ENCODE results near the gene UAP1.

UAP1 gene

GRCh38 chr1:162631546-162632191, 70.1 kb downstream of the UAP1 start:
- DNase-seq (ENCODE audit: low read depth in 1 of 2, low spot score in 1 of 2), result no peak
- in situ Hi-C loops (cut with HindIII; ENCODE audit: low pct_unique_long_range_greater_than_20kb, low sequenced_read_pairs), result no loop called here
- no peak for TF ChIP-seq JUND (IDR thresholded peaks at IDR 0.05; ENCODE audit: low read depth)

GRCh38 chr1:162632217-162632666, 70.7 kb downstream of the UAP1 start, which contains the start of gene DDR2:
Gene DDR2 (plus strand): TSS chr1:162632464. CDS start chr1:162719064, 86,600 bp downstream.
- TF ChIP-seq JUND (IDR thresholded peaks at IDR 0.05; ENCODE audit: low read depth), result no peak
- DNase-seq (ENCODE audit: low read depth in 1 of 2, low spot score in 1 of 2), result no peak
- in situ Hi-C loops (cut with HindIII; ENCODE audit: low pct_unique_long_range_greater_than_20kb, low sequenced_read_pairs), result no loop called here

- DNase-seq (ENCODE audit: low read depth in 1 of 2, low spot score in 1 of 2), result no peak
- in situ Hi-C loops (cut with HindIII; ENCODE audit: low pct_unique_long_range_greater_than_20kb, low sequenced_read_pairs), result no loop called here
- no peak for TF ChIP-seq JUND (IDR thresholded peaks at IDR 0.05; ENCODE audit: low read depth)
These were observed 71.2 kb downstream of the UAP1 start for GRCh38 chr1:162632698-162633080.

DNA sequence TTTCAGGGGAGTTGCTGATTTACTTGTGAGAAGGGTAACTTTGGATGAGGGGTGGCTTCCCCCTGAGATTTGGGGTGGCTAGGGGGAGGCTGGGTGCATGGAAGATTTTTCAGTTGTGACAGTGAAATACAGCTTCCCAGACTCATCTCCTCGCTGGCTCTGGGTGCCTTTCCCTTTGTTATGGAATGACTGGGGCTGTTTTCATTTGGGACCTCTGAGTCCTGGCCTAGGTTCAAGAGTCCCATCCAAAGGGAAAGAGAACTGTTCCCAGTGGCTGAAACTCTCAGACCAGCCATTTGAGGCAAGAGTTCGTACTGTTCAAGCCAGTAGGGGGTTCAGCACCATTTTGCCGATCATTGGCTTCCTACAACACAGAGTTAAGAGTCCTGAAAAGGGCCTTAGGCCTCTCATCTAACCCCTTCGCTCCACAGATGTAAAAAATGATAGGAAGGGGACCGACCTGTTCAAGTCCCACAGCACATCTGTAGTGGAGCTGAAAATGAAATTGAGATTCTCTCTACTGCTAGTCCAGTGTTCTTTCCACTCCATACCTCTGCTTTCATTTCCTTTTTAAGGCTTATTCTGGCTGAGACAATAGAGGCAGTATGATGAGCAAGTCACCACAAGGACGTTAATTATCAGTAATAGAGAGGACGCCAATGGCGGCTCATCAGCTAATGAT, 71.7 kb downstream of the UAP1 start:
- in situ Hi-C loops (cut with HindIII; ENCODE audit: low pct_unique_long_range_greater_than_20kb, low sequenced_read_pairs), result no loop called here
- no peak for DNase-seq (ENCODE audit: low read depth in 1 of 2, low spot score in 1 of 2)
- TF ChIP-seq JUND (IDR thresholded peaks at IDR 0.05; ENCODE audit: low read depth), result no peak

DNA sequence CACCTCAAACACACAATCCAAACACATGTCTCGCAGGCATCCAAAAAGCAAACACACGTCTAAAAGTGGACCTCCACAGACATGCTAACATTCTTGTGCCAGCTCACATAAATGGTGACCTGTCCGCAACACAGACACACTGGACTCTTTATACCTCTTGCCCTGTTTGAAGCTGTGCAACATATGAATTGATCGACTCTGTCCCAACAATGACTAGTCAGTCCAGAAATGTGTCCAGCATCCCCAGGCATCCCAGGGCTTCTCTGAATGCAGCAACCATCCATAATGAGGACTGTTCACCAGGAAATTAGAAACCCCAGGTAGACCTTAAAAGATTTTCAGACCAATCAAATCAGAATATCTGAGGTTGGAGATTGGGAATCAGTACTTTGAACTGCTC, 73.9 kb downstream of the UAP1 start:
- DNase-seq (ENCODE audit: low read depth in 1 of 2, low spot score in 1 of 2), result no peak
- in situ Hi-C loops (cut with HindIII; ENCODE audit: low pct_unique_long_range_greater_than_20kb, low sequenced_read_pairs), result no loop called here
- TF ChIP-seq JUND (IDR thresholded peaks at IDR 0.05; ENCODE audit: low read depth), result no peak

GRCh38 chr1:162639718-162640117, 78.2 kb downstream of the UAP1 start:
- in situ Hi-C loops (cut with HindIII; ENCODE audit: low pct_unique_long_range_greater_than_20kb, low sequenced_read_pairs), result no loop called here
- DNase-seq (ENCODE audit: low read depth in 1 of 2, low spot score in 1 of 2), result no peak
- TF ChIP-seq JUND (IDR thresholded peaks at IDR 0.05; ENCODE audit: low read depth), result no peak

DNA sequence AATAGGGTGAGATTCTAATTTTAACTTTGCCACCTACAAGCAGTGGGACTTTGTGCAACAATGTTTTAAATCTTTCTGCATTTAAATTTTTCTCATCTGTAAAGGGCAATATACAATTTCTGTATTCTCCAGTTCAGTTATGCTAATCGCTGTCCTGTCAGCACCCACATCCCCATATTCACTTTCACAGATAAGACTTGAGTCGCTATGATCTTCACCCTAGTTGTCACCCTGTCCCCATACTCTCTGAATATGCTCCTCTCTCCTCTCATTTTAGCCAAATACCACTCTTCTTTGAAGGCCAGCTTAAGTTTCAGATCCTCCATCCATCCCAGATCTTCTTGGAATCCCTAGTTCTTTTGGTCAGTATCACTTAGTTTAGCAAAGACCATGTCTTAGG, 79.6 kb downstream of the UAP1 start:
- in situ Hi-C loops (cut with HindIII; ENCODE audit: low pct_unique_long_range_greater_than_20kb, low sequenced_read_pairs), result no loop called here
- no peak for DNase-seq (ENCODE audit: low read depth in 1 of 2, low spot score in 1 of 2)
- TF ChIP-seq JUND (IDR thresholded peaks at IDR 0.05; ENCODE audit: low read depth), result no peak

DNA sequence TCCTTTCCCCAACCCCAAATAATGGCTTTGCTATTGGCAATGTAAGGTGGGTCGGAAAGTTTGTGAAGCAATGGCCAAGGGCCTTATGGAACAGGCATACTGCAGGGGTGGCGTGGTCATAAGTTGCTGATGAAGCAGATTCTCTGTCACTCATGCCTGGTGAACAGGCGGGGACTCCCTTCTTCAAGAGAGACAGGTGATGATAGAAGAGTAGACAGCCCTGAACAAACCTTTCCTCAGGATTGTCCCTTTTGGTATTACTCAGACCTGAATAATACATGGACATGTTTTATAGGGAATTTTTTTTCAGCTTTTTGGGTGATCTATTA, 83.4 kb downstream of the UAP1 start:
- in situ Hi-C loops (cut with HindIII; ENCODE audit: low pct_unique_long_range_greater_than_20kb, low sequenced_read_pairs), result no loop called here
- no peak for DNase-seq (ENCODE audit: low read depth in 1 of 2, low spot score in 1 of 2)
- TF ChIP-seq JUND (IDR thresholded peaks at IDR 0.05; ENCODE audit: low read depth), result no peak

GRCh38 chr1:162645666-162646065, 84.1 kb downstream of the UAP1 start:
- in situ Hi-C loops (cut with HindIII; ENCODE audit: low pct_unique_long_range_greater_than_20kb, low sequenced_read_pairs), result no loop called here
- TF ChIP-seq JUND (IDR thresholded peaks at IDR 0.05; ENCODE audit: low read depth), result no peak
- DNase-seq (ENCODE audit: low read depth in 1 of 2, low spot score in 1 of 2), result no peak

DNA sequence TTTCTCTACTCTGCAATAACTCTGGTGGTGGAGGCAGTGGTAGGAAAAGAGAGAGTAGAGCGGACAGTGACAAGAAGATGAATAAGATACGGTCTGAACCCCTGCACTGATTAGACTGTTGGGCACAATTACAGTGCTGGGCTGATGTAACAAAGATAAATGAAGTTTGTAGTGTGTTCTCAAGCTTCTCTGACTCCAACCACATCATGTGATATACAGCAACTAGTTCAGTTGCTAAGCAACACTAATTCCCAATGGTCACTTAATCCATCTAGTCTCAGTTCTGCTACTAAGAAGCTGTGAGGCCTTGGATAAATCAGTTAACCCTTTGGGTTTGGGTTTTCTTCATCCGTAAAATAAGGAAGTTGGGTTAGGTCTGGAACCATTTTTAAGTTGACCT, 88.1 kb downstream of the UAP1 start:
- TF ChIP-seq JUND (IDR thresholded peaks at IDR 0.05; ENCODE audit: low read depth), result no peak
- DNase-seq (ENCODE audit: low read depth in 1 of 2, low spot score in 1 of 2), result no peak
- in situ Hi-C loops (cut with HindIII; ENCODE audit: low pct_unique_long_range_greater_than_20kb, low sequenced_read_pairs), result no loop called here
